ENCODE measurements around the gene GLIPR1L2.

Gene GLIPR1L2

GRCh38 chr12:75447691-75448393 lies 57.0 kb downstream of the GLIPR1L2 start:
- Histone ChIP-seq H3K27me3 (ENCODE audit: low read length) (no peaks in the 10 kb centered on the region), H3K4me2 (ENCODE audit: low read depth, low read length, poor library complexity, severe bottlenecking) (no peak overlapping the region), H2AFZ (ENCODE audit: low read depth, low read length, severe bottlenecking) (no peak overlapping the region), H3K9me2 (replicated peaks; ENCODE audit: insufficient read depth, low read length) (no peaks in the 10 kb centered on the region), H3F3A (ENCODE audit: insufficient read depth) (no peaks in the 10 kb centered on the region), H3K79me2 (ENCODE audit: insufficient read depth, low read length) (no peaks in the 10 kb centered on the region), H3K9ac (ENCODE audit: low read length) (no peak overlapping the region), H3K9me3 (ENCODE audit: insufficient read depth, low read length) (no peaks in the 10 kb centered on the region), H3K27ac (ENCODE audit: low read depth, low read length) (no peak overlapping the region), H3K36me3 (ENCODE audit: low read length) (no peaks in the 10 kb centered on the region), H4K20me1 (ENCODE audit: low read depth, low read length) (no peaks in the 10 kb centered on the region), H3K4me3 (ENCODE audit: insufficient read depth, low read length, poor library complexity, severe bottlenecking) (no peak overlapping the region)
- no peak for TF ChIP-seq EZH2phosphoT487 (conservative IDR thresholded peaks at IDR 0.05; ENCODE audit: low read length)
- TF ChIP-seq CTCF (IDR thresholded peaks at IDR 0.05; ENCODE audit: insufficient read depth, low read length, poor library complexity, severe bottlenecking): no peak

GRCh38 chr12:75452675-75453330 lies 61.9 kb downstream of the GLIPR1L2 start:
- no peak overlapping the region for H3K4me2 ChIP-seq (ENCODE audit: low read depth, low read length, poor library complexity, severe bottlenecking)

GRCh38 chr12:75455839-75456238 lies 65.0 kb downstream of the GLIPR1L2 start:
- H4K20me1 ChIP-seq (ENCODE audit: low read depth, low read length): no peaks in the 10 kb centered on the region
- no peaks in the 10 kb centered on the region for H3K79me2 ChIP-seq (ENCODE audit: insufficient read depth, low read length)
- no peaks in the 10 kb centered on the region for H3K27me3 ChIP-seq (ENCODE audit: low read length)
- H2AFZ ChIP-seq (ENCODE audit: low read depth, low read length, severe bottlenecking): no peak overlapping the region
- no peaks in the 10 kb centered on the region for H3K9me3 ChIP-seq (ENCODE audit: insufficient read depth, low read length)
- no peaks in the 10 kb centered on the region for H3K36me3 ChIP-seq (ENCODE audit: low read length)
- no peaks in the 10 kb centered on the region for H3F3A ChIP-seq (ENCODE audit: insufficient read depth)
- H3K9ac ChIP-seq (ENCODE audit: low read length): no peak overlapping the region
- H3K27ac ChIP-seq (ENCODE audit: low read depth, low read length): no peak overlapping the region
- no peak overlapping the region for H3K4me2 ChIP-seq (ENCODE audit: low read depth, low read length, poor library complexity, severe bottlenecking)
- TF ChIP-seq EZH2phosphoT487 (conservative IDR thresholded peaks at IDR 0.05; ENCODE audit: low read length): no peak
- TF ChIP-seq CTCF (IDR thresholded peaks at IDR 0.05; ENCODE audit: insufficient read depth, low read length, poor library complexity, severe bottlenecking): no peak
- H3K4me3 ChIP-seq (ENCODE audit: insufficient read depth, low read length, poor library complexity, severe bottlenecking): no peak overlapping the region
- H3K9me2 ChIP-seq (replicated peaks; ENCODE audit: insufficient read depth, low read length): no peaks in the 10 kb centered on the region

More at GRCh38 chr12:75452675-75453330, 61.9 kb downstream of the GLIPR1L2 start:
- Histone ChIP-seq H4K20me1 (ENCODE audit: low read depth, low read length) (no peaks in the 10 kb centered on the region), H3F3A (ENCODE audit: insufficient read depth) (no peaks in the 10 kb centered on the region), H3K27ac (ENCODE audit: low read depth, low read length) (no peak overlapping the region), H3K36me3 (ENCODE audit: low read length) (no peaks in the 10 kb centered on the region), H3K9me2 (replicated peaks; ENCODE audit: insufficient read depth, low read length) (no peaks in the 10 kb centered on the region), H2AFZ (ENCODE audit: low read depth, low read length, severe bottlenecking) (no peak overlapping the region), H3K9me3 (ENCODE audit: insufficient read depth, low read length) (no peaks in the 10 kb centered on the region), H3K27me3 (ENCODE audit: low read length) (no peaks in the 10 kb centered on the region), H3K9ac (ENCODE audit: low read length) (no peak overlapping the region), H3K4me3 (ENCODE audit: insufficient read depth, low read length, poor library complexity, severe bottlenecking) (no peak overlapping the region), H3K79me2 (ENCODE audit: insufficient read depth, low read length) (no peaks in the 10 kb centered on the region)
- TF ChIP-seq EZH2phosphoT487 (conservative IDR thresholded peaks at IDR 0.05; ENCODE audit: low read length) (no peak), CTCF (IDR thresholded peaks at IDR 0.05; ENCODE audit: insufficient read depth, low read length, poor library complexity, severe bottlenecking) (no peak)
